Left hindlimb (tissue), 1 donor: ENCODE data around the gene FILIP1L.

Experiments used
- DNase-seq: peaks from one replicate; pipeline ENCODE4 v3.0.0-alpha.2; 2018

The FILIP1L gene

DNA sequence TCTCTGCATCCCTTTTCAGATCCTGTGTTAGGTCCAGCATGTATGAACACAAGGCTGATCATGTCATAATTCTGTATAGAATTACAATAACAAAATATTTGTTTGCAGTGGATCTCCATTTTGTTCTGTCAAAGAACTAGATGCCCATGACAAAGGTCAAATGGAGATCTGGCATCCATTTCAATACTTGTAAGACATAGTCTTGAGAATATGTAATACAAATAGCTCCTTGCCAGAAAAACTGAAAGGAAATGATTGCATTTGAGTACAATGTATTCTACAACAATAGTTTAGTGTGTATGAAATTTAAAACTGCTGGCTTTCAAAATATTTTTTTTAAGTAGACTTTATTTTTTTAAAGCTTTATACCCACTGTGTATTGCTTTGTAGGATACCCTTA lies 195.6 kb downstream of the FILIP1L start:
- no peak for DNase-seq

DNA sequence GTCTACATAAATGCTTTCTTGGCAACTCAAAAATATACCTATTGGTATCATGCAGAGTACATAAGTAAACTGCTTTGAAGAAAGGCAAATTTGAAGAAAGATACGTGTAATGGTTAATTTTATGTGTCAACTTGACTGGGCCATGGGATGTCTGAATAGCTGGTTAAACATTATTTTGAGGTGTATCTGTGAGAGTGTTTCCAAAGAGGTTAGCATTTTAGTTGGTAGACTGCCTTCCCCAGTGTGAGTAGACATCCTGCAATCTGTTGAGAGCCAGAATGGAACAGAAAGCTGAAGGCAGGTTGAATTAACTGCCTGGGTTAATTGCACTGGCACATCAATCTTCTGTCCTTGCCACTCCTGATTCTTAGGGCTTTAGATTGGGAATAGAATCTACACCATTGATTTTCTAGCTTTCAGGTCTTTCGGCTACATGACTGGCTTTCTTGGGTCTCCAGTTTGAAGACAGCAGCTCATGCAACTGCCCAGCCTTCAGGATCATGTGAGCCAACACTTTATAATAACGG lies 198.3 kb downstream of the FILIP1L start:
- no peak for DNase-seq

DNA sequence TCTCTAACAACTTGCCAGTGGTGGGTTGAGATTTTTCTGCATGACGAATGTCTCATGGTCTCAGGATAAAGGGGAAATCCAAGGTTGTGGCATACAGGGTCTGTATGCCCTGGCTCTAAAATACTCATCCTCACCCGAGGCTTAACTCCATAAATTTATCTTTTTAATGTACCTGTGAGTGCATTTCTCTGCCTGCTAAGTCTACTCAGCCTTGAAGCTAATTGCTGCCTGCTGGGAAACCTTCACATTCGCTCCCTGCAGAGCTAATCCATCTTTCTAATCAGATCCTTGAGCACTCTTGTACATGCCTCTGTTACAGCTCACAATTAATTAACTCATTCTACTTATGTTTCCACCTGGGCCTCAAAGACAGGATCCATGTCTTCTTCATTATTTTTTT lies 202.9 kb downstream of the FILIP1L start:
- DNase-seq: no peak

GRCh38 chr3:99910752-99911290 lies 203.5 kb downstream of the FILIP1L start:
- DNase-seq: no peak

GRCh38 chr3:99909714-99910495 lies 204.4 kb downstream of the FILIP1L start:
- no peak for DNase-seq

GRCh38 chr3:99907959-99908544 lies 206.2 kb downstream of the FILIP1L start:
- no peak for DNase-seq

DNA sequence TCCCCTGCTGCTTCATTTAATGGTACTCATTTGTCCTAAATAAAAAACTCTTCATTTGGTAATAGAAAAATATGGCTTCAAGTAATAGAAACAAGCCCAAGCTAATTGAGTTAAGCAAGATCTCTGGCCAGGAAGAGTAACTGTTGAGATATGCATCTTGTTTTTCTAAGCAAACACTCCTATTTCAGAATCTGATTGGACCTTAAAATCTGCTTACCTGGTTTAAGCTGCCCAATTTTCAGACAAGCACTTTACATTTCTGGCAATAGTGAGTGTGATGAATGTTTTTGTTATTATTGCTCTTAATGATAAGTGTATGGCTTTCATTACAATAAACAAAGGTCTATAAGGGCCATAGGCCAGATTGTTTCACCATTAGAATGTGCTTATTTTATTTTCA lies 210.4 kb downstream of the FILIP1L start:
- DNase-seq: no peak

DNA sequence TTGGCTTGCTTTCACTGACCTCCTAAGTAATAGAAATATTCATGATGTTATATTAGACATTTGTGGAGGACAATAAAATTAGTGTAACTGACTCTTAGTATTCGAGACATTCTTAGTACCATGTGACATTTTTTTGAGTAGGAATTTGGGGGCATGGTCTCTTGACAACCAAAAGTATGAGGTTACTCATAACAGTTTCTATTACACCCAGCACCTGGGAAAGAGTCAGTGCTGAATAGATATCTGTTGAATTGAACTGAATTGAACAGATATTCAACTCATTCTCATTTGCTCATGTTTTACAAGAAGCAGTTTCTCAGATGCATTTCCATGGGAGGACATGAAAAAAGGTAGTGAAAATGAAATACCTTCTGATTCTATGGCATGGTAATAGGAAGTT lies 212.2 kb downstream of the FILIP1L start:
- no peak for DNase-seq

DNA sequence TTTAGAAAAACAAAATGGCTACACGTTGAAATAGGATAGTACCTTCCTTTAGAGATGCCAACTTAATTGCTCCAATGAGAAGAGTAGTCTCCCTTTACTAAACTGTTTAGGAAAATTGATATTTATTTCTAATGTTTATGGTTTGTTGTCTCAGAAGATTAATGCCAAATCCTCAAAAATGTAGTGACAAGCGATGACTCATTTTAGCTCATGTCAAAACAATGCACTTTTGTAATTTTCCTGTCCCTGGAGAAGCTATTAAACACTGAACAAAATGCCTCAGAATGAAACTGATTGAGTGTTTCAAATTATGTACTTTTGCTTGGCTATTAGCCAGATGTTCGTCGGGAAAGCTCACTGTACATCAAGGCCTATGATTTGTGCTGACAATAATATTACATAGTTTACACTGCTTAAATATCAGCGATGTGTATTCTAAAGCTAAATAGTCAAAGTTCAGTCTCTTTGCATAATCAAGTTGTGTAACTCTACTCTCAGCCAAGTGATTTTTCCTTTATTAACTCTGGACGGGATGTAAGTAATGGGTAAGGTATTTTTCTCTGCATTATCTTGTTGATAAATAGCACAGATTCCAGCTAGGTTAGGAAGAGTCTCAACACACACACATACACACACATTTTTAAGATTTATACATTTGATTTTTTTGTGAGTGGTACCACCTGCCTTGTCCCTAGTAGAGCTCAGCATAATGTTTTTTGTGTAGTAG lies 212.9 kb downstream of the FILIP1L start:
- DNase-seq: no peak

DNA sequence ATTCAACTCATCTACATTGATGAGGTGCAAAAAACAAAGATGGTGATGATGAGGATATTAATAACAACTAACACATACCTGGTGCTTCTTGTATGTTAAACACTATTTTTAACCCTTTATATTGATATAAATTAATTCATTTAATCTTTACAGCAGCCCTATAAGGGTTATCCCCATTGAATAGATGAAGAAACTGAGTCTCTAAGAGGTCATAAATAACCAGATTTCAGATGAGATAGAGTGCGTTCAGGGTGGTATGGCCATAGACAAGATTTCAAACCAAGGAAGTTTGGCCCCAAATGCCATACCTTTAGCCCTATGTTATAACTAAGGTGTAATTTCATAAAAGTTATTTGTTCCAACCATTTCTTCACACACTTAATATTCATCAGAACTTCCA lies 214.1 kb downstream of the FILIP1L start:
- DNase-seq: no peak

- DNase-seq: no peak
Measured at GRCh38 chr3:99899603-99900002, 214.7 kb downstream of the FILIP1L start.

- DNase-seq: no peak
Measured at GRCh38 chr3:99896482-99896881, 217.8 kb downstream of the FILIP1L start.

DNA sequence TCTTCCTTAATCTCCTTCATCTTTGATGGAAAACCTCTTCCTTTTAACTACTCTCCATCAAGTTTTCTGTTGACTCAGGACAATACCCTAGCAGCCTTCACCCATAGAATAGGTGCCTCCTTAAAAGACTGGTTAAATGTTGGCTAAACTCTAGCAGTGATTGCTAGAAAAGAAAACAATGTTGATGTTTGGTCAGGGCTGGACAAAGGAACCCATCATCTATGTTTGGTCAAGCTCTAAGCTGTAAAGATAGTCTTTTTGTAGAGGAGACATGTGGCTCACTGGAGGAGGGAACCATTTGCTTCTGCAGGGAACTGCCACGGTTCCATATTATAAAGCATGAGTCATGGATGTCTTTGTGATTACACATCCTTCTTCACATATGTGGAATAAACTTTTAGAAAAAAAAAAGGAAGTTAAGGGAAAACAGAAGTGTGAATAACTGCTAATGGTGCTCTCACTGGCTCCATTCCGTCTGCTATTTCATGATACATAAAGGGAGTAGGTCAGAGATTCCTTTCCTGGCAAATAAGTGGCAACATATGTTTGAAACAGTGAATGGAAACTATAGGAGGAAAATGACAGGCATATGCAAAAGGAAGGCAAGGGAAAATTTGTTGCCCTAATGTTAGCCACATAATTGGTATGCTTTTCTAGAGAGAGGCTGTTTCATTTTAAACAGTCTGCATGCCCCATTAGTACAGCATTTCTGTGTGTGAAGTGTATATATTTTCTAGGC lies 218.4 kb downstream of the FILIP1L start:
- no peak for DNase-seq

GRCh38 chr3:99895131-99895696 lies 219.1 kb downstream of the FILIP1L start:
- no peak for DNase-seq

DNA sequence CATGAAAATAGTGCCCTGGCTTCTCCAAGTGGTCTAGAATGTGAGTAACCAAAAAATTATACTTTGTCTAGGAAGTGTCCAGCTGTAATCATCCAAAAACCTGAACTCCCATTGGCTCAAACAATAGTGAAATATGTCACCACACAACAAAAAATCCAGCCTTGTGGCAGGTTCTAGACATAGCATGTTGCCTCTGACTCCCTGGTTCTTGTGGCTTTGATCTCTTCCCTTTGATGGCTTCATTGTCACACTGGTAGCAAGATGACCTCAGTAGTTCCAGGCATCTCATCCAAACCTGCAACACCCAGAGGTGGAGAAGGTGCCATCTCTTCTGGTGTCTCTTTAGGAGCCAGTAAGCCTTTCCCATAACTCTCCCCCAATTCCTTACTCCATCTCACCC lies 222.0 kb downstream of the FILIP1L start:
- no peak for DNase-seq

GRCh38 chr3:99891610-99892285 lies 222.6 kb downstream of the FILIP1L start:
- no peak for DNase-seq

- no peak for DNase-seq
Measured at GRCh38 chr3:99885851-99886250, 228.4 kb downstream of the FILIP1L start.

DNA sequence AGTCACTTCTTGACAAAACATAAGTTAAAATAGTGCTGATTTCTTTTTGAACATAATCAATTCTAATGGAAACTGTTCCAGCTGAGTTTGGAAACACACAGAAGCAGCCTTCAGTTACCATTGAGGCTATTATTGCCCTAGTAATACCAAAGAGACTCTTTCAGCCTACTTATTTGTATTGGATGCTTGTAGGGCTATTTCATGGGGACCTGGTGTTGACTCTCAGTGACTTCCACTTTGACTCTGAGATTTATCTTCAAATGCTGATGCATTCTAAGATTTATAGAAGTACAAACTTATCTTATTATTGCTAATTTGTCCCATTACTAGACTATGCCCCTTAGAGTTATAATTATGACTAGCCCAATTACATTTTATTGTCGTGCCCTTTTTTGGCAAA lies 229.2 kb downstream of the FILIP1L start:
- no peak for DNase-seq

DNA sequence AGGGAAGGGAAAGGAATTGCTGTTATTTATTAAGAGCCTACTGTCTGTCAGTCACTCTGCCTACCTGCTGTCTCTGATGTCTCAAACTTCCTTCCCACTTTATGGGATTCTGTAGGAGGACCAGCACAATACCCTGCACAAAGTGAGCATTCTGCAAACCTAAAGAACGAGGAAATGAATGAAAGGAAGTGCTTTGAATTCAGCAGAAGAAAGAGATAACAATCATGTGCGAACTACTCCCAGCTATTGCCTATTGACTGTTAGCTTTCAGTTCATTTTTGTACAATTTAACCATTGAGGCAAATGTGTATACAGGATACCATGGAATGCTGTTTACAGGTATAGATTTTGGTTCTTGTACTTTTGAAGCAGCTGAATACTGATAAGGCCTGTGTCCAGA lies 229.8 kb downstream of the FILIP1L start:
- no peak for DNase-seq

DNA sequence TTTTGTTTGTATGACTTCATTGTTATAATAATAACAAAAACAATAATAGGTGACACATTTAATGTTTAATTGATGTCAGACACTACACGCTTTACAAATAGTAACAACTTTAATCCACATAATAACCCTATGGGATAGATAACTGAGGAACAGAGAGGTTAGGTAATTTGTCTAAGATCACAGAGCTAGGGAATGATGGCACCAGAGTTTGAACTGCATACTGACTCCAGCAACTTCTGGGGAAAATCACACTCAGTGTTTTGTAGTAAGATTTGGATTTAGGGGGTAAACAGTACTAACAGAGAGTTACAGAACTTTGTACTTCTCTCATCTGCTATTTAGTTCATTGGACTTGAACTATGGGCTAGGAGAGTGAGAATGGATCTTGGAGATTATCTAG lies 230.6 kb downstream of the FILIP1L start:
- no peak for DNase-seq

DNA sequence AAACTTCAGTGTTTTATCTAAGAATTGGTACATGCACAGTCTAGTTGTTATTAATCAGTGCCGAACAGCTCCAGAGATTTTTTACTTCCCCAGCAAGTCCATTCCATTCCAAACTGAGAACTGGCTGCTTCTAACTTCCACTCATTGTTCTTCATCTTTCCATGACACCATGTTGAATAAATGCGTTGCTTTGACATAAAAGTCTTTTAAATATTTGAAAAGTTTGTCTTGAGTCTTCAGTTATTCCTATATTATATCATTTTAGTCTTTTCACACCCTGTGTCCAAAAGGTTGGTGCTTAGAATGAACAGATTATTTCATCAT lies 231.2 kb downstream of the FILIP1L start:
- DNase-seq: no peak
